Activated CD4-positive, CD25-positive, alpha-beta regulatory T cell treated with anti-CD3 and anti-CD28 coated beads, Interleukin-2, amount 50 U/mL, for 24 hours (primary cell): Measurements from ENCODE around the gene KCNC2.

Experiments
- ATAC-seq, 2 donors: fragments of 150-1000 bp; cut with Tn5 transposase; one replicate each; pipeline ENCODE4 v1.10.0; 2021; ENCODE audit warnings: mild to moderate bottlenecking in 1 of 2, moderate library complexity in 1 of 2

Gene KCNC2

GRCh38 chr12:75047885-75048525 lies 161.6 kb downstream of the KCNC2 start:
- no peak for ATAC-seq

DNA sequence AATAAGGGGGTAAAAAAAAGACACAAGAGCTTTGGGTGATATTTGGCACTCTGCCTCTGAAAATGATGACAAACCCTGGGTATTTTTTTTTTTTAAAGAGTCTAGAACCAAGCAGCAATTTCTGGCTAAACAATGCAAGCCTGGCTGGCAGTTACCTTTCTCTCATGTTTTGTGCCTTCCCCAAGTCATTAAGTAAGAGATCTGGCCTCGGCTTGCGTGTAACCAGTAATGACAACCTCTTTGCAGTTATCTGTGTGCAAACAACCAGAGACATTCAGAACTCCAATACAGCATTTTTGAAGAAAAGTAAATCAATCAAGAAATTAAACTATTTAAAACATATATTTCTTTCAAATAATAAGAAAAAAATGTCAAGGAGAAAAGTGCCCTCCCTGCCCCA lies 167.5 kb downstream of the KCNC2 start:
- no peak for ATAC-seq

GRCh38 chr12:75041472-75041871 lies 168.2 kb downstream of the KCNC2 start:
- no peak for ATAC-seq

- ATAC-seq = no peak
These were observed 189.5 kb downstream of the KCNC2 start for GRCh38 chr12:75020068-75020557.

- ATAC-seq = peak in 1 of 2 donors; percentile 17
These were observed 198.5 kb downstream of the KCNC2 start for GRCh38 chr12:75011120-75011519.

GRCh38 chr12:75007133-75007532 lies 202.5 kb downstream of the KCNC2 start:
- ATAC-seq = no peak

DNA sequence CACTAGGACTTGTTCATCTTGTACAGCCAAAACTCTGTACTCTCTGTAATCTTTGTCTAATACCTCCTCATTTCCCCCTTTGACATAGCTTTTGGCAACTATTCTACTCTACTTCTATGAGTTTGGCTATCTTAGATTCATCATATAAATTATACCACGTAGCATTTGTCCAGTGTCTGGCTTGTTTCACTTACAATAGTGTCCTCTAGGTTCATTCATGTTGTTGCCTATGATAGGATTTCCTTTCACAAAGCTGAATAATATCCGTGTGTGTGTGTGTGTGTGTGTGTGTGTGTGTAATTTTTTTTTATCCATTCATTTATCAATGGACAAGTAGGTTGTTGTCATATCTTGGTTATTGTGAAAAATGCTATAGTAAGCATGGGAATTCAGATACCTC lies 209.5 kb downstream of the KCNC2 start:
- ATAC-seq = no peak

- ATAC-seq = no peak
These were observed 210.2 kb downstream of the KCNC2 start for GRCh38 chr12:74999474-74999873.
